Cardiac fibroblast (primary cell): ENCODE results near the gene L1CAM.
A peak's percentile ranks its signal among the peaks of the same experiment; 100 is the strongest.

Experiments
- DNase-seq, 2 donors: peaks; one replicate each; pipeline versions ENCODE4 v3.0.0 to v3.0.0-alpha.2; 2010; ENCODE audit warnings: low read depth in 2 of 2
- H3K4me3 ChIP-seq, 2 donors: replicated peaks in 1 of 2; 1 replicate in 1 of 2; 2 replicates in 1 of 2; pipeline ENCODE4 v1.5.1; 2011; ENCODE audit warnings: low read depth in 2 of 2, low read length in 2 of 2, mild to moderate bottlenecking in 2 of 2, moderate library complexity in 1 of 2
- TF ChIP-seq, protein P1 (sequence below): IDR thresholded peaks from one replicate; pipeline ENCODE4 v1.5.1; 2011; ENCODE audit warnings: low read depth, mild to moderate bottlenecking, low read length, inconsistent platforms

L1CAM gene

DNA sequence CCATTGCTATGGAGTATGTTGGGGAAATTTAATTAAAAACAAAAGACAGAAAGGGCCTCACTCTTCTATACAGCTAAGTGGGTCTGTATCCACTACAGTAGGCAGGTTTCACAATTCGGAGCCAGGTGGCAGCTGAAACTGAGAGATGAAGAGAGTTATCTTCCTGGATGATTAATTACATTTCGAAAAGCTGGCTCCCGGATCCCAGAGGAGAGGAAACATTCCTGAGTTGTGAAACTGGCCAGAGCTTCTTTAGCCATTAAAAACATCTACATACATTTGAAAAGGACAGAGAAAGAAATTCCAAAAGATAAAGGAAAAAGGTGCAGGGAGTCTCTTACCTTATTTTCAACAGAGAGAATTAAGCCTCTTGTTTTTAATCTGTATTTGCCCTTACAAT, 40.1 kb downstream of the L1CAM start:
- peak; percentile 3 to 6 for DNase-seq
- TF ChIP-seq, protein P1, sequence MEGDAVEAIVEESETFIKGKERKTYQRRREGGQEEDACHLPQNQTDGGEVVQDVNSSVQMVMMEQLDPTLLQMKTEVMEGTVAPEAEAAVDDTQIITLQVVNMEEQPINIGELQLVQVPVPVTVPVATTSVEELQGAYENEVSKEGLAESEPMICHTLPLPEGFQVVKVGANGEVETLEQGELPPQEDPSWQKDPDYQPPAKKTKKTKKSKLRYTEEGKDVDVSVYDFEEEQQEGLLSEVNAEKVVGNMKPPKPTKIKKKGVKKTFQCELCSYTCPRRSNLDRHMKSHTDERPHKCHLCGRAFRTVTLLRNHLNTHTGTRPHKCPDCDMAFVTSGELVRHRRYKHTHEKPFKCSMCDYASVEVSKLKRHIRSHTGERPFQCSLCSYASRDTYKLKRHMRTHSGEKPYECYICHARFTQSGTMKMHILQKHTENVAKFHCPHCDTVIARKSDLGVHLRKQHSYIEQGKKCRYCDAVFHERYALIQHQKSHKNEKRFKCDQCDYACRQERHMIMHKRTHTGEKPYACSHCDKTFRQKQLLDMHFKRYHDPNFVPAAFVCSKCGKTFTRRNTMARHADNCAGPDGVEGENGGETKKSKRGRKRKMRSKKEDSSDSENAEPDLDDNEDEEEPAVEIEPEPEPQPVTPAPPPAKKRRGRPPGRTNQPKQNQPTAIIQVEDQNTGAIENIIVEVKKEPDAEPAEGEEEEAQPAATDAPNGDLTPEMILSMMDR, result no peak
- no peak overlapping the region for H3K4me3 ChIP-seq

DNA sequence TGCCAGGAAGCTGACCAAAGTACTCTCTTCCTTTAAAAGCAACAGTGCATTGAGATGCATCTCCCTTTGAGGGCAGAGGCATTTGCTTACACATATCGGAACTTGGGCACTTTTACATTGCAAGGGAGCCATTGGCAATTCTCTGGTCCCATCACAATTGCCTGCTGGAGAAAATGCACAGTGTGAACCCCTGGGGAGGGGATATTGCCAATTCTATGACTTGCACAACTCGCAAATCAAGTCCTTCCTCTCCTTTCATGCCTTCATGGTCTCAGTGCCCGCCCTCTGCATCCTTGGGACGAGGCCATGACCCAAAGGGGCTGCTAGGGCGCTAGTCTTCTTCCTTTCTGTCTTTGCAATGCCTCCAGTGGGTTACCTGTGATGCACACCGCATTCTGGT, 40.8 kb downstream of the L1CAM start:
- H3K4me3 ChIP-seq, result no peak overlapping the region
- TF ChIP-seq, protein P1, result no peak
- no peak for DNase-seq

DNA sequence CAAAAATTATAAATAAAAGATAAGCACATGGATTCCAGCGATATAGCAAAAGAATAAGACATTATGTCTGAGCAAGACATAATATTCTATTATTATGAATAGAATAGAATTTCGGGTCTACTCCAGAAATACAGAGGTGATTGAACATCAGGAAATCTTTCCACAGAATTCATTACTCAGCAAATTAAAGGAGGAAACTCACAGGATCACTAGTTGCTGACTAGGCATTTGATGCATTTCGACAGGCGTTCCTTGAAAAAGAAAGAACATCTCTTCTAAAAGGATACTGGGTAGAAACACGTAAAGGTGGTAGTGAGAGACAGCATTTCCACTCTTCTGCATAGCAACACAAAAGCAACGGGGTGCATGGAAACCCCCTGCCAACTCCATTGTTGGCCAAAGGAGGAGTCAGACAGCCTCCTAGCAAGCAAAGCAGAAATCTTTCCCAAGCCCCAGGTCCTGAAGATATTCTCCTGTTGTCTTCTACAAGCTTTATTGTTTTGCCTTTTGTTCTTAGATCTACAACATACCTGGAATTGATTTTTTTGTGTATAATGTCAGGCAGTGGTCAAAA, 41.4 kb downstream of the L1CAM start:
- no peak for DNase-seq
- no peak overlapping the region for H3K4me3 ChIP-seq
- TF ChIP-seq, protein P1, result no peak

DNA sequence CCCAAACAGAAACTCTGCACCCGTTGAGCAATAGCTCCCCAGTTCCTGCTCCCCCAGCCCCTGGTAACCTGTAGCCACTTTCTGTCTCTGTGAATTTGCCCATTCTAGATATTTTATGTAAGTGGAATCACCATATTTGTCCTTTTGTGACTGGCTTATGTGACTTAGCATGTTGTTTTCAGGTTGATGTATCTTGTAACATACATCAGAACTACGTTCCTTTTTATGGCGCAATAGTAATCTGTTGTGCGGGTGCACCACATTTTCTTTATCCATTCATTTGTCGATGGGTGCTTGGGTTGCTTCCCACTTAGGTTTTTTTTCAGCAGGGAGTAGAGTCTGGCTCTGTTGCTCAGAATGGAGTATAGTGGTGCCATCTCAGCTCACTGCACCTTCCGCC, 49.1 kb downstream of the L1CAM start:
- no peak overlapping the region for H3K4me3 ChIP-seq
- TF ChIP-seq, protein P1, result no peak
- no peak for DNase-seq

DNA sequence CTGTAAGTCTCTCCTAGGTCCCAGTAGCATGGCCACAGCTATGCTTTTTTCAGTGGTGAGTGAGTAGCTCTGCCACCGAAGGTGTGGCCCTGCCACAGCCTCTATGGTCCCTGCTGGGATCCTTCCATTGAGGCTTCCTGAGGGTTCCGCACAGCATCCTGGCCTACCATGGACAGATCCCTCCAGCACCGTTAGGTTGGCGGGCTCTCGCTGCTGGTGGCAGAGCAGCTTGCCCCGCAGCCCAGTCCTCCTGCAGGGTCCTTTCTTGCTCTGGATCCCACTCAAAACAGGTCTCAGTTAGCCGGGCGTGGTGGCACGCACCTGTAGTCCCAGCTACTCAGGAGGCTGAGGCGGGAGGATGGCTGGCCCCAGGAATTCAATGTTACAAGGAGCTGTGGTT, 53.2 kb downstream of the L1CAM start:
- TF ChIP-seq, protein P1, result no peak
- no peak for DNase-seq
- H3K4me3 ChIP-seq, result no peak overlapping the region

DNA sequence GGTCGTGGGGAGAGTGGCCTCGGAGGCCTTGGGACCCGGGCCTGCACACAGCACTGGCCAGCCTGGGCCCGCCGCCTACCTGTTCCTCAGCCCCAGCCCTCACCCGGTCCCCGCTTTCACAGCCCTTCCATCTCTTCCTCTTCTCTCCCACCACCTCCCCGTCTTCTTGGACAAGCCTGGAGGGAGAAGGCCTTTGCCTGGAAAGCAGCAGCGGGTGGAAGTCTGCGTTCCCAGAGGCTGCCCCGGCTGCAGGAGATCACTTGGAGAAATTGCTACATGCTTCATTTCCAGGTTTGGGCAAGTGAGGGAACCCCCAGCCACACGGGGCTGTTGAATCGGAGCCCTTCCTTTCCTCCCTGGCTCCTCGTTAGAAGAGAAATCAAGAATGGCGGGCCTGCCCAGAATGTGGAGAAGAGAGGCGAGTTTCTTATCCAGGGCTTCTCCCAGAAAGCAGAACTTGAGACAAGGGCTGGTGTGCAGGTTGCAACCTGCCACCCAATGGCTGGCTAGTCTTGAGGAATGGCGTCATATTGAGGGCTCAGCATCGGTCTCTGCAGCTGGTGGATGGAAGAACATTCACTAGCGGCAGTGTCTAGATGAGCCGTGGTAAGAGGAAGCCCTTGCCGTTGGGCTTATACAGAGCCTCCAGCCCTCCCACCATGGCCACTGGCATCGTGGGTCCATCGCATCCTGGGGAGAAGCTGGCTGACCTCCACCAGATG, 54.4 kb downstream of the L1CAM start:
- DNase-seq, result no peak
- H3K4me3 ChIP-seq, result no peak overlapping the region
- TF ChIP-seq, protein P1, result no peak
